C4-2B (cell line): ENCODE data around the gene IRX4.

Experiments
- CTCF ChIP-seq: fragments of 450-650 bp; conservative IDR thresholded peaks from 2 replicates; pipeline ENCODE4 v1.5.1; 2017; ENCODE audit warnings: mild to moderate bottlenecking
- ZFX ChIP-seq: fragments of 450-650 bp; IDR thresholded peaks from 2 replicates; pipeline ENCODE4 v1.6.1; 2017

DNA sequence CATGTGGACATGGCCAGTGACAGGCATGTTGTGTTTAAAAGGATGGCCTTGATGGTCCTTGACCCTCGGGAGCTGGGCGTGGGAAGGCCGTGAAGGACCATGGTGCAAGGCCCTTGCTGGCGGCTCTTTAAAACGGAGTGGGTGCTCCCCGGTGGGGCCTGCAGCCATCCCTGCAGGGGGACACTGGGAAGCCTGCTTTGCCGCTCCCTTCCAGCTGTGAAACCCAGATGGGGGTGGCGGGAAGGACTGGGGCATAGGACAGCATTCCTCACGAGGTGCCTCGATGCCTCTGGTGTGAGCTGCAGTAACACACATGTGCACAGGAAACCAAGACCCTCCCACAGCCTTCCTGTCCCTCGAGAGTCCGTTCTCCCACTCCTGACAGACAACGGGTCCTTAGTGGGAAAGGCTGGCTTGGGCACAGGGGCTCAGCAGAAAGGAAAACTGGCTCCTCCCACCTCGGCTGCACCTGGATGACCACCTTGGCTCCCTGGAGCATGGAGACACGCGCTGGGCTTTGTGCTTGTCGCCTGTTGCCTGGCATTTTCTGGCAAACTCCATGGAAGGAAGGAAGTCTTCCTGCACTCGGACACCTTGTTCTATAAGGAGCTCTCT lies 30.3 kb upstream of the IRX4 start:
- TF ChIP-seq CTCF: no peak
- no peak for TF ChIP-seq ZFX
